Astrocyte of the cerebellum (primary cell): ENCODE measurements around the gene FGF18.

Source experiments
- DNase-seq: peaks from one replicate; pipeline ENCODE4 v3.0.0-alpha.2; 2011; ENCODE audit warnings: low read depth
- H3K4me3 ChIP-seq: 2 replicates; pipeline ENCODE4 v1.5.1; 2011; ENCODE audit warnings: mild to moderate bottlenecking, low read depth, low read length, moderate library complexity
- CTCF ChIP-seq: IDR thresholded peaks from 2 replicates; pipeline ENCODE4 v1.5.1; 2012; ENCODE audit warnings: low read length, low read depth, moderate library complexity, mild to moderate bottlenecking; ENCODE audit errors: missing control alignments
- in situ Hi-C: cut with HindIII; loops from 2 replicates; pipeline ENCODE4 v1.10.0; 2017; ENCODE audit warnings: low sequenced_read_pairs

Gene FGF18

DNA sequence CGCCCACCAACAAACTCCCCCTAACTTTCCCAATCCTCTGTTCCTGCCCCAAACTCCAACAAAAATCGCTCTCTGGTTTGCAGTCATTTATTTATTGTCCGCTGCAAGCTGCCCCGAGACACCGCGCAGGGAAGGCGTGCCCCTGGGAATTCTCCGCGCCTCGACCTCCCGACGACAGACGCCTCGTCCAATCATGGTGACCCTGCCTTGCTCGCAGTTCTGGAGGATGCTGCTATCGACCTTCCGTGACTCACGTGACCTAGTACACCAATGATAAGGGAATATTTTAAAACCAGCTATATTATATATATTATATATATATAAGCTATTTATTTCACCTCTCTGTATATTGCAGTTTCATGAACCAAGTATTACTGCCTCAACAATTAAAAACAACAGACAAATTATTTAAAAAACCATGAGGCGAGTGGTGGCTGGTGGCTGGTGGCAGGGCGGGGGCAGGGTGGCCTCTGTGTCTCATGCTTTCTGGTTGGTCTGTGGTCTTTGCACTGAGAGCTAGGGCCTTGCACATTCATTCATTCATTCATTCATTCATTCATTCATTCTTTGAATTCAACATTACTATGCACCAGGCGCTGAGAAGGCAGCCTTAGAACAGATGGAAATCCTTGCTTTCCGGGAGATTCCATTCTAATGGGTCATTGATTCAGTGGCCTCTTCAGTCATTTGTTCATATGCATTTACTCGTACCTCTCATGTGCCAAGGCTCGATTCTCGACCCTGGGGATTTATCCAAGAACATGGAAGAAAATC, 37.9 kb downstream of the FGF18 start:
- in situ Hi-C loops = no loop called here
- H3K4me3 ChIP-seq = no peak overlapping the region
- no peak for DNase-seq
- TF ChIP-seq CTCF = no peak

DNA sequence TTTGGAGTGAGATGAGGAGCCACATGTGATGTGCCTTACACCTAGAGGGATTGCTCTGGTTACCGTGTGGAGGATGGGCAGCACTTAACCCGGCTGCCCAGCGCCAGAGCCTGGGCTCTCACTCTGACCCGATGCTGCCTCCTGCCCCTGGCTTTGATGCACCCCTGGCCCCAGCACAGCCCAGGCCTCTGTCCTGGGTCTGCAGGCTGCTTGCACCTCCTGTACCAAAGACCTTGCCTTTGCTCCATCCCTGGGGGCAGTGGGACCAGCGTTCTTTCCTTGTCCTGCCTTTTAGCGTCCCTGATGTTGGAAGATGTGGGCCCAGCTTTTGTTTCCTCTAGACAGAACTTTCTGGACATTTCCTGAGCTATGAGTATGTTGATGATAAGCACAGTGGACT, 40.4 kb downstream of the FGF18 start:
- in situ Hi-C loops = no loop called here
- no peak for DNase-seq
- no peak for TF ChIP-seq CTCF
- no peak overlapping the region for H3K4me3 ChIP-seq

GRCh38 chr5:171462136-171462927, 42.9 kb downstream of the FGF18 start:
- no peak for TF ChIP-seq CTCF
- DNase-seq = no peak
- in situ Hi-C loops = no loop called here
- H3K4me3 ChIP-seq = no peak overlapping the region

DNA sequence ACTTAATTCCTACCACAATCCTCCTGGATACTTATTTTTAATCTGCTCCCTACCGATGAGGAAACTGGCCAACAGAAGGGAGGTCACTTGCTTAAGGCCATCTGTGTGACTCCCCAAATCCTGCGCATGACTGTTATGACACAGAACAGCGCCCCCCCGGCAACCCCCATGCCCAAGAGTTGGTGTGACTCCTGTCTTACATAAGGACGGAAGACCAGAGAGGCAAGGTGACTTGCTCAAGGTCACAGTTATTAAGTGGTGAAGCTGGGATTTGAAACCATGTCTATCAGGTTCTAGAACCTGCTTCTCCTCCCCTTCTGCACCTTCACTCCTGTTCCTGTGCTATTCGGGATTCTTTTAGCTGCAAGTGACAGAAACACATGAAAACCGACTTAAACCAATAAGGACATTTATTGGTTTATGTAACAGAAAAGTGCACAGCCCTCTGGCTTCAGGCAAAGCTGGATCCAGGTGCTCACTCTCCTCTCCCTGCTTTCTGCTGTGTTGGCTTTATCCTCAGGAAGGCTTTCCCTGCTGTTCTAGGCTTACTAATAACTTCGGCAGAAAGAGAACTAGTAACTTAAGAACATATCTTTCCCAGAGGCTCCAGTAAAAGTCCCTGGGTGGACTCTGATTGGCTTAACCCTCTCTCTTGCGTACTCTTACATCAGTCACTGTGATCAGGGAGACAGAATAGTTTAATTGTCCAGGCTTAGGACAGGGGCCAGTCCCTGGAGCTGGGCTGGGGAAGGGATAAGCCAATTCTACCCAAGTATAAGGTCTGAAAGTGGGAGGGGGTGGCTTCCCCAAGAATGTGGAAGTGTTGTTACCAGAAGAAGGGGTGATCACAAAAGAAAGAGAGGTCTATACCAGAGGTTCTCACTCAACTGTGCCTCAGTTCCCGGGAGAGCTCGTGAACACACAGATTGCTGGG, 43.7 kb downstream of the FGF18 start:
- in situ Hi-C loops = no loop called here

GRCh38 chr5:171463862-171464229, 44.4 kb downstream of the FGF18 start:
- no peak for DNase-seq
- no peak for TF ChIP-seq CTCF
- no peak overlapping the region for H3K4me3 ChIP-seq
- in situ Hi-C loops = no loop called here

More for the DNA sequence above, 43.7 kb downstream of the FGF18 start:
- no peak overlapping the region for H3K4me3 ChIP-seq
- DNase-seq = no peak
- no peak for TF ChIP-seq CTCF

DNA sequence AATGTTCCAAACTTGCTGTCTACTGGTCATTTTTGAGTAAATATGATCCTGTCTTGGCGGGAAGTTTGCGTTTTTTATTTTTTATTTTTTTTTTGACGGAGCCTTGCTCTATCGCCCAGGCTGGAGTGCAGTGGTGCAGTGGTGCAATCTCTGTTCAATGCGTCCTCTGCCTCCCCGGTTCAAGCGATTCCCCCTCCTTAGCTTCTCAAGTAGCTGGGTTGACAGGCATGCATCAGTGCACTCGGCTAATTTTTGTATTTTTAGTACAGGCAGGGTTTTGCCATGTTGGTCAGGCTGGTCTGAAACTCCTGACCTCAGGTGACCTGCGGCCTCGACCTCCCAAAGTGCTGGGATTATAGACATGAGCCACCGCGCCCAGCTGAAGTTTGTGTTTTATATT, 45.4 kb downstream of the FGF18 start:
- TF ChIP-seq CTCF = no peak
- in situ Hi-C loops = no loop called here
- DNase-seq = no peak
- no peak overlapping the region for H3K4me3 ChIP-seq
